HG02623 (cell line): ENCODE measurements around the gene MAPK8IP1.
A peak's percentile ranks its signal among the peaks of the same experiment; 100 is the strongest.
"Not testable (repeated sequence)": the region's sequence is repeated elsewhere in the genome, so short reads cannot be mapped to it uniquely, and the experiment has no call there.

Experiments
- ATAC-seq: cut with Tn5 transposase; IDR thresholded peaks from one replicate; pipeline ENCODE4 v1.9.1; 2021; ENCODE audit warnings: moderate library complexity; ENCODE audit not compliant: unreplicated experiment

The MAPK8IP1 gene

DNA sequence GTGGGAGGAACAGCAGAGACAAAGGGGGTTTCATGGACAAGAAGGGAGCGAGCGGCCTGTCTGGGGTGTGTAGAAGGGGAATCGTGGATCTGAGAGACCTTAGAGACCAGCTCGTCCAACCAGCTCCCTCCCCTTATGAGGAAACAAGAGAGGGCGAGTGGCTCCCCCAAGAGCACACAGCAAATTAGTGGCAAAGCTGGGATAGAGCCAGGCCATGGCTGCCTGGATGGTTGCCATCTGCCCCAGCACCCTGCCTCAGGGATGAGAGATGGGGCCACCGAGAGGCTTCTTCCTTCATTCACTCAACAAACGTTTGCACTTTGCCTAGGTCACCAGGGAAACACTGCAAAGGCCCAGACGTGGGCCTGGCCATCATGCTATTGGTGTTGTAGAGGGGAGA, 4.1 kb downstream of the MAPK8IP1 start:
- no peak for ATAC-seq

DNA sequence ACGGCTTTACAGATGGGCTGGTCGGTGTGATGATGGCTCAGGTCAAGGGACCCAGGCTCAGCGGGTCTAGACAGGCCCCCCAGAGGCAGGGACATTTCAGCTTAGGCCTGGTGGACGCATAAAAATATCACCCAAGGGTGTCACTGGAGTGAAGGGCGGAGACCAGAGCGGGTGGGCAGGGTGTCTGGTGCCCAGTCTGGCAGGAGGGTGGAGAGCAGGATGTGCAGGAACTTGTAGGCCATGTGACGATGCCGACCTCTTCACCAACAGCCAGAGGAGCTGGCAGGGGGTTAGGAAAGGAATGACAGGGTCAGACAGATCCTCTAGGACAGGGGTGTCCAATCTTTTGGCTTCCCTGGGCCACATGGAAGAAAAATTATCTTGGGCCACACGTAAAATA, 4.5 kb downstream of the MAPK8IP1 start:
- no peak for ATAC-seq

DNA sequence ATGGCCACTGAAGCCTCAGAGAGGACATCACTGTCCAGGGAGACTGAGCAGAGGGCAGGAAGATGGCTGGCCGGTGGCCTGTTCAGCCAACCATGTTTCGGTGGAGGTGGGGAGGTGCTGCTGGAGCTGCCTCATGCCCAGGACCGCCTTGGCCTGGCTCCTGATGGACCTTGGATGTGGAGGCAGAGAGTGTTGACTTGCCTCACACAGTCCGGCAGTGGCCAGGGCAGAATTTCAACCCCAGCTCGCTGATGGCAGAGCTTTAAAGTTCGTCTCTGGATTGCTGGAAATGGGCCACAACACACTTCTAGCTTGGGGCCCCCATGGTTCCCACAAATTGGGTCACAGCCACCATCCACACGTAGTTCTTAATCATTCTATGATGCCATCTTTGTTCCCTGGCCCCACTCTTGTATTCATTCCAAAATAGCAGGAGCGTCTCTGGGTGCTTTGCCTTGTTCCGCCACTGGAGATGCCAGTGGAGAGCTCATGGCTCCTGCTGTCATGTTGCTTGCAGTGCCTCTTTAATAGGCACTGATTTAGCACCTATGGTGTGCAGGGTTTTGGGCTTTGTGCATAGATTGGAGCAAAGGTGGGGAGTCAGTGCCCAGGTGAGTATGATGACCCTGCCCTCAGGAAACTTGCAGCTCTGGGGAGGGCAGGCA, 5.6 kb downstream of the MAPK8IP1 start:
- no peak for ATAC-seq

DNA sequence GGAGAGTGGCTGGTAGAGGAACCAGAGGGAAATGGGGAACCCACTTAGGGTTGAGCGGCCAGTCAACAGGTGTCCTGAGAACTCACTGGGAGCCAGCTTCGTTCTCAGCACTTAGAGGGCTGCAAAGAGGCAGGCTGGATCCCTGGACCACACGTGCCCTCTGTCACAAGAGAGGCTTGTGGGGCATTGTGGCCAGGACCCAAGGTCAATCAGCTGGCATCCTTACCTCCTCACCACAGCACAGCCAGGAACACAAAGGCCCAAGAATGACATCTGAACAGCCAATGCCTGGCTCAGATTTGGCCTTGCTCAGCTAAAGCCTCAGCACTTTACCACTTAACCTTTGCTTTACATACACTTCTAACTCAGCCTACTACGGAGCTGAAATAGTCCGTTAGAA, 7.4 kb downstream of the MAPK8IP1 start:
- ATAC-seq, result no peak

DNA sequence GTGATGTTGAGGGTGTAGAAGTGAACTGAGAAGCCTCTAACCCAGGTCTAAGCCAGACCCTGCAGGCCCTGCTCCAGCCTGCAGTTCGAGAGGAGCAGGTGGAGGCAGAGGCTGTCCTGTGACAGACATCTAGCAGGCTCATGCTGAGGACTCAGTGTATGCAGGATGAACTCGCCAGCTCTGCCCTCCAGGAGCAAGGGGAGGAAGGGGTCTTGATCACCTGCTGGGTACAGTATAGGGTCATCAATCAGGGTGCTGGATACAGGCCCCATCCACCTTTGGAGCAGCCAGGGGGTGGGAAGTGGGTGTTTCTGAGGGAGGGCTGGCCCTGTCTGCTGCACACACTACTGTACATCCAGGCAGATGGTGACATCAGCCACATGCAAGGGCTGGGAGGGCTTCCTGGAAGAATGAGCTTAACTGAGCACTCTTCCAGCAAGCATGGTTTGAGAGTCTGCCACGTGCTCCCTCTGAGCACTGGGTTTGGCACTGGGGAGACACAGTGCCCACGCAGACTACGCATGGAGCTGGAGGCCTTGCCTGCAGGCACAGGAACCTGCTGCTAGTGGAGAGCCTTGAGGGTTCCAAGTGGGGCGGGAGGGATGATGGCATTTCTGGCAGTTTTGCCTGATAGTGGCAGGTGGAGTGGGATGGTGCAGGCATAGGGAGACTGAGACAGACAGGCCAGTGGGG, 9.2 kb downstream of the MAPK8IP1 start:
- ATAC-seq, result no peak

DNA sequence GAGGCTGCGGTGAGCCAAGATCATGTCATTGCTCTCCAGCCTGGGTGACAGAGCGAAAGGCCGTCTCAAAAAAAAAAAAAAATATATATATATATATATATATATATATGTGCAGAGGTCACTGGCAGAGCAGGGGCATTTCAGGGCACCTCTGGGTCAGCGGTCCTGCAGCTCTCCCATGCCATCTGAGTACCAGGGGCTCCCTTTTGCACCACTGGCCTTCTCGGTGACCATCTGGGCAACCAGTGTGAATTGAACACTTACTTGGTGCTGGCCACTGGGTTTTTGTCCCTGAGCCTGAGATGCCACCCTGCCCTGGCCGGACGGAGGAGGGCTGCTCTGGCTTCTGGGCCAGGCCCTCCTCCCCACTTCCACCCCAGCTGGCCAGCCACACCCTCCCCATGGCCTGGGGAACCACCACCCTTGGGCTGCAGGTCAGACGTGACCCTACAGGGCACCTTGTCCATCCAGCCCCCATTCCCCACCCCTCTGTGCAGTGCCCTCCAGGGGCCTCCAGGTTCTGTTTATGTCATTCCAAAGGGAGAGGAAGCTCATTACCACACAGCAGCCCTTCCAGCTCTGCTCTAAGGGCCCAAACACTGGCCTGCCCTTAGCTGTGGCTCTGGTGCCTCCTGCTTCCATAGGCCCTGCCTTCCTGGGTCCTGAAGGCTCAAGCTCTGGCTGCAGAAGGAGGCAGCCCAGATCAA, 10.3 kb downstream of the MAPK8IP1 start:
- ATAC-seq, result no peak

DNA sequence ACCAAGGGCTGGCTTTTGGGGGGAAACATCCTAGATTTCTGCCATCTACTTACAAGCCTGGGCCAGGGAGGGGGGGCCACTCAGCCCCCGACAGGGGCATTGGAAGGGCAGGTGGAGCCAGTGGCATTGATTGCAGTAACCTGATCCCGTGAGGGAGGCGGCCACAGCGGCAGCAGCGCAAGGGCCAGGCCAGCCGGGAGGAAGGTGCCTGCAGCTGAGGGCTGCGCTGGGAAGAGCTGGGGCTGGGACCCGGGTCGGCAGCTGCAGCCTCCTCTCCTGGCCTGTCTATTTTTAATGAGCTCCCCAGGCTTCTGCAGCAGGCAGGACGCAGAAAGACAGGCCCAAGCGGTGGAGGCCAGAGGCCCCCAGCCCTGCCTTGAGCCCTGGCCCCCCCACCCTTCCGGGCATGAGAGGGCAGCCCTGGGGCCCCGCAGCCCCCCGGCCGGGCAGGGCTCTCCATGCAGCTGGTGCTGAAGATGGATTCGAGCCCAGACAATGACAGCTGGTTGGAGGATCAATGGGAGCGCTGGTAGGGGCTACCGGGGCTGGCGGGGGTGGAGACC, 11.1 kb downstream of the MAPK8IP1 start:
- ATAC-seq, result no peak

DNA sequence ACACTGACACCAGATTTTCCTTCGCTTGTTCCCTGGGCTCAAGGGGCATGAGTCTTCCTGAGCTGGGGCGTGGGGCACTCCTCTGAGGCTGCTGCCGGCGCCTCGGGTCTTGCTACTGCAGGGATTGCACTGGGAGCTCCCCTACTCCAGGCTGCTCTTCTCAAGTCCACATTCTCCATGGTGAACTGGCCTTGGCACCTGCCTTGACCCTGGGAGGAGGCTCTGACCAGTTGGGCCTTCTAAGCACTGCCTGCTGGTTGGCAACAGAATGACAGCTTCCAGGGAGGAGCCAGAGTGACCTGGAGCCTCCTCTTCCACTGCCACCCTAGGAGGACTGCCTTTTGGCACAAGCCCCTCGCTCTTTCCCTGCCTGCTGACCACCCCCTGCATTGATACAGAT, 12.1 kb downstream of the MAPK8IP1 start:
- no peak for ATAC-seq

DNA sequence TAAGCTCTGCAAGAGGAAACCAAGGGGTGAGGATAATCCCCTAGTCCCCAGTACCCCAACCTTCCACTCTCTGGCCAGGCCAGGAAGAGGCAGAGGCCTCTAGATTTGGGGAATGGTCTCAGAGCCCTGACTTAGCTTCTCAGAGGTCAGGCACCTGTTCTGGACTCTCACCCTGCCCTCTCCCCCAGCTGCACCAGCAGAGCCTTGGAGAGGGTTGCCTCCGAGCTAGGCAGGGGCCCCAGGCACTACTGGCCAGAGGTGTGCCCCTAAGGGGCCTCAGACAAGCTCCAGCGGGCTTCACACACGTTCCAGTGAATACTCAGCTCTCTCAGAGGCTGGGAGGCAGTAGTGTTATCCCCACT, 13.6 kb downstream of the MAPK8IP1 start:
- no peak for ATAC-seq

DNA sequence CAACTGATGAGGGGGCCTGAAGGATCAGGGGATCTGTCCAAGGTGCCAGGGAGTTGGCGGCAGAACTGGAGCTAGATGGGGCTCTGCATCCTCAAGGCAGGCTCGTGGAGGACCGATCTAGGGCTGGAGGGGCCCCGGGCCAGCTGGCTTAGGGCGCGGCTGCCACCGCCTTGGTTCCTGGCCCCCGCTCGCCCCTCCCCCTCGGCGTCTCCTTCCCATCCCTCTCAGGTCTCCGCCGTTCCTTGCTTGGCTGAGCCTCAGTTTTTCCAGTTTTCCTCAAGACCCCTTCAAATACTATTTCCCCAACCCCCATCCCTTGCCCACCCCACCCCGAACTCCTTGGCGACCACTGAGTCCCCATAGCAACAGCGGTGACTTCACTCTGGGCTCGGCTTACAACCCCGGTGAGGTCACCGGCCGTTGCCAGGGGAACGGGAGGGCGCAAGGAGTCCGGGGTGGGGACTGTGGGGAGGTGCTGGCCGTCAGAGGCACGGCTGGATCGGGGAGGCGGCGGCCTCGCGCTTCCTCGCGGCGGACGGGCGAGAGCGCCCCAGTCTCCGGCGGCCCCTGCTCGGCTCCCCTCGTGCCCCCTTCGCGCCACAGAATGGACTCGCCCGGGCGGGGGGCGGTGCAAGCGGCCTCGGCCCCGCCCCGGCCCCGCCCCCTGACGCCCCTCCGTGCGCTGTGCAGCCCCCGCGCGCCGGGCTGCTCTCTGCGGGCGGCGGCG, 14.2 kb downstream of the MAPK8IP1 start:
- peak; percentile 60 for ATAC-seq

DNA sequence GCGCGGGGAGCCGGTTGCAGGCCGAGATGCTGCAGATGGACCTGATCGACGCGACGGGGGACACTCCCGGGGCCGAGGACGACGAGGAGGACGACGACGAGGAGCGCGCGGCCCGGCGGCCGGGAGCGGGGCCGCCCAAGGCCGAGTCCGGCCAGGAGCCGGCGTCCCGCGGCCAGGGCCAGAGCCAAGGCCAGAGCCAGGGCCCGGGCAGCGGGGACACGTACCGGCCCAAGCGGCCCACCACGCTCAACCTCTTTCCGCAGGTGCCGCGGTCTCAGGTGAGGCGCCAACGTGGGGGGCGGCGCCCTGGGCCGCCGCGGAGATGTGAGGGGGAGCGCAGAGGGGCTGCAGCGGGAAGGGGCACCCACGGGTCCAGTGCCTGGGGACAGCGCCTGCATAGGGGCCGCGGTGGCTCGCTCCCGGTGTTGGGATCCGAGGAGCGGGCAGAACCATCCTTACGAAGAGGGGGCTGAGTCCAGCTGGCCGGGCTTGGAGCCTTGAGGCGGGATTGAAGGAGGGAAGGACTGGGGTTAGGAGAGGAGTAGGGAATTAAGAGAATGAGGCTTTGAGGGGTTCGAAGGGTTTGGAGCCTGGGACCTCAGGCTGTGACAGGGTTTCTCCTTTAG, 14.8 kb downstream of the MAPK8IP1 start:
- peak; percentile 3 for ATAC-seq

DNA sequence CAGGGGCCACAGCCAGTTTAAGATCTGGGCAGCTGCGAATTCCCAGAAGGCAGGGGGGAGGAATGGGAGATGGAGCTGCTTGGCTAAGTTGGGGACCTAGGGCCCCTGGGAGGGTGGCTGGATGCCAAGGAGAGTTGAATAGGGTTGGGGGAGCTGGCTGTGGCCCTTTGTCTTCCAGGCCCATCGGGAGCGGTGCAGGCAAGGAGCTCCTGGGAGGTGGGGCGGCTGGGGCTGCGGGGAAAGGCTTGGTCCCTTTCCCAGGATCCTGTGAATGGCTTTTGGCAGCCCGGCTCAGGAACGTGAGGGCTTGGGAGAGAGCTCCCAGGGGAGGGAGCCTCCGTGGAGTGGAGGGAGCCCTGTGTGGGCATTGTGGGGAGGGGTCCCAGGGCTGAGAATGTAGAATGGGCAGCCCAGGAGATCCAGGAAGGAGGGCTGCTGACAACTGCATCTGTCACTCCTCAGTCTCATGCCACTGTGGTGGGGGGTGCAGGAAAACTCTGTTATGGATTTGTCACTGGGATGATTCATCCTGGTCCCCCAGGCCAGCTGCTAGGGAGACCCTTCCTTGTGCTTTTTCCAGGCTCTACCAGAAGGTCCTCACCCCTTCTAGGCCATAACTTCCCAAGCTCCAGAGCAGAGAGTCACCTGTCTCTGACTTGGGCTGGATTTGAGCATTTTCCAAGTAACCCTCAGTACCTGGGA, 15.6 kb downstream of the MAPK8IP1 start:
- no peak for ATAC-seq

DNA sequence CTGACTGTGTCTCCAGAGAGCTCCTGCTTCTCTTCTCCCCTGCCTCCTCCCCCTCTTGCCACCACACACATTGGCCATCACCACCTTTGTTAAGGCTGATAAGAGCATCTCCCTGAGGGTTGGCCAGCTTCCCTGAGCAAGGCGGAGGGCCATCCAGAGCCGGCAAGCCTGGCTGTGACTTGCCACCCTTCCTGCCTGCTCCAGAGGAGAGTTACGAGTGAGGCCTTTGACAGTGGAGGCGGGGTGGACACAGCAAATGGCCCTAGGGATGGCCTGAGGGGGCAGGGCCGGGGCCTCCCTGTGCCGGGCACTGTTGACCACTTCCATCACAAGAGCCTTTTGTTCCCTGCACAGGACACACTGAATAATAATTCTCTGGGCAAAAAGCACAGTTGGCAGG, 16.2 kb downstream of the MAPK8IP1 start:
- ATAC-seq, result no peak

DNA sequence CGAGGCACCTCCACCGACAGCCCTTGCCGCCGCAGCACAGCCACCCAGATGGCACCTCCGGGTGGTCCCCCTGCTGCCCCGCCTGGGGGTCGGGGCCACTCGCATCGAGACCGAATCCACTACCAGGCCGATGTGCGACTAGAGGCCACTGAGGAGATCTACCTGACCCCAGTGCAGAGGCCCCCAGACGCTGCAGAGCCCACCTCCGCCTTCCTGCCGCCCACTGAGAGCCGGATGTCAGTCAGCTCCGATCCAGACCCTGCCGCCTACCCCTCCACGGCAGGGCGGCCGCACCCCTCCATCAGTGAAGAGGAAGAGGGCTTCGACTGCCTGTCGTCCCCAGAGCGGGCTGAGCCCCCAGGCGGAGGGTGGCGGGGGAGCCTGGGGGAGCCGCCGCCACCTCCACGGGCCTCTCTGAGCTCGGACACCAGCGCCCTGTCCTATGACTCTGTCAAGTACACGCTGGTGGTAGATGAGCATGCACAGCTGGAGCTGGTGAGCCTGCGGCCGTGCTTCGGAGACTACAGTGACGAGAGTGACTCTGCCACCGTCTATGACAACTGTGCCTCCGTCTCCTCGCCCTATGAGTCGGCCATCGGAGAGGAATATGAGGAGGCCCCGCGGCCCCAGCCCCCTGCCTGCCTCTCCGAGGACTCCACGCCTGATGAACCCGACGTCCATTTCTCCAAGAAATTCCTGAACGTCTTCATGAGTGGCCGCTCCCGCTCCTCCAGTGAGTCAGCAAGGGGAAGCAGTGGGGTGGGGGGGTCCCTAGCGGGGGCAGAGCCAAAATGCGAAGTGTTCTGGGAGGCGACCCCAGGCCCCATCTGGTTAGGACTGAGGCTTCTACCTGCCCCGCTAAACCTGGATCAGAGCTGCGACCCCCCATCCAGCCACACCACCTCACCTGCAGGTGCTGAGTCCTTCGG, 17.3 kb downstream of the MAPK8IP1 start:
- no peak for ATAC-seq

DNA sequence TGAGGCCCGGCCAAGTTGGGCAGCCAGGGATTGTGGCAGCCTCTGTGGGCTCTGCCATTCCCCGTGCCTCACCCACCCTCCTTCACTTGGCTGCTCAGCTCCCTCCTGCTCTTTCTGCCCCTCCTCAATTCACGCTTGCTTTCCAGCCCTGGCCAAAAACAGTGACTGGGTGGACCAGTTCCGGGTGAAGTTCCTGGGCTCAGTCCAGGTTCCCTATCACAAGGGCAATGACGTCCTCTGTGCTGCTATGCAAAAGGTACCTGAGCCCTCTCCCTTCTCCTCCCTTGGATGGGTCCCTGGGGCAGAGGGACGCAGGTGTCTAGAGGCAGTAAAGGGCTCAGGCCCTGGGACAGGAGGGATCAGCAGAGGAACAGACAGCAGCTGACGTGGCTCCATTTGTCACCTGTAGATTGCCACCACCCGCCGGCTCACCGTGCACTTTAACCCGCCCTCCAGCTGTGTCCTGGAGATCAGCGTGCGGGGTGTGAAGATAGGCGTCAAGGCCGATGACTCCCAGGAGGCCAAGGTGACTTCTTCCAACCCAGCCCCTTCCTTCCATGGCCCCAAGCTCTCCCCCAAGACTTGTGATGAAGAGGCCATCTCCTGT, 19.0 kb downstream of the MAPK8IP1 start:
- no peak for ATAC-seq

DNA sequence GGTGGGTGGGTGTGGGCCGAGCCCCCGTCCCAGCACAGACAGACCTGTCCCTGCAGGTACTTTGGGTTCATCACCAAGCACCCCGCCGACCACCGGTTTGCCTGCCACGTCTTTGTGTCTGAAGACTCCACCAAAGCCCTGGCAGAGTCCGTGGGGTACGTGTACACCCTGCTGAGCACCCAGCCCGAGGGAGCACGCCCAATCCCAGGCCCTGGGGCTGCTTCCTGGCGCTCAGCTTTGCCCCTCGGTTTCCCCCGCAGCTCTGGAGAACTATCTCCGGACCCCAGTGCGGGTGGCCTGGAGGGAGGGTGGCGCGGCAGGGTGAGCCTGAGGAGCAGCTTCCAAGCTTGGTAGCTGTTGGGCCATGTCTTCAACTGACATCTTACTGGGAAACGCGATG, 19.6 kb downstream of the MAPK8IP1 start:
- no peak for ATAC-seq

DNA sequence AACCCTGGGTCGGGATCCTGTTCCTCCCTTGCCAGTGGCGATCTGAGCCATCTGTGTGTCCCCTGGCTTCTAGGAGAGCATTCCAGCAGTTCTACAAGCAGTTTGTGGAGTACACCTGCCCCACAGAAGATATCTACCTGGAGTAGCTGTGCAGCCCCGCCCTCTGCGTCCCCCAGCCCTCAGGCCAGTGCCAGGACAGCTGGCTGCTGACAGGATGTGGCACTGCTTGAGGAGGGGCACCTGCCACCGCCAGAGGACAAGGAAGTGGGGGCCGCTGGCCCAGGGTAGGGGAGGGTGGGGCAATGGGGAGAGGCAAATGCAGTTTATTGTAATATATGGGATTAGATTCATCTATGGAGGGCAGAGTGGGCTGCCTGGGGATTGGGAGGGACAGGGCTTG, 20.1 kb downstream of the MAPK8IP1 start:
- not testable (repeated sequence) for ATAC-seq

DNA sequence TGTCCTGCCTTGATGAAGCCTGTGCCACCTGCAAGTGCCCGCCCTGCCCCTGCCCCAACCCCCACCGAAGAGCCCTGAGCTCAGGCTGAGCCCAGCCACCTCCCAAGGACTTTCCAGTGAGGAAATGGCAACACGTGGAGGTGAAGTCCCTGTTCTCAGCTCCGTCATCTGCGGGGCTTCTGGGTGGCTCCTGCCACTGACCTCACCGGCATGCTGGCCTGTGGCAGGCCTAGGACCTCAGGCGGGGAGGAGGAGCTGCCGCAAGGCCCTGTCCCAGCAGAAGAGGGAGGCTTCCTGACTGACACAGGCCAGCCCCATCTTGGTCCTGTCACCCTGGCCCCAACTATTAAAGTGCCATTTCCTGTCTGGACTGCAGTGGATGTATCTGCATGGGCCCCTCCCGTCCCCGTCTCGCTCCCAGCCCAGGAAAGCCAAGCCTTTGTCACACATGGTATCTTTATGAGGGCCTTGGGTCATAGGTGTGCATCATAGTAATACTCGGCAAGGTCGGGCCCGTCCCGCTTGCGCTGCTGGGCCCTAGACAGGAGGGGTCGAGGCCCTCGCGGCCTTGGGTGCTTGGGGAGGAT, 20.7 kb downstream of the MAPK8IP1 start:
- no peak for ATAC-seq
